Heart right ventricle (tissue), 16 donors: ENCODE results near the gene HPDL. TPM values are rescaled to one million over a fixed set of nuclear protein-coding genes. Genes with fewer than 3 reads are reported as not detected.
A peak's percentile ranks its signal among the peaks of the same experiment; 100 is the strongest.

ENCODE experiments used
- ATAC-seq, 8 donors: fragments of 200-7000 bp; cut with Tn5 transposase; one replicate each; pipeline ENCODE4 v1.9.1; 2020; ENCODE audit warnings: mild to moderate bottlenecking in 8 of 8, moderate library complexity in 8 of 8, moderate number of reproducible peaks in 1 of 8
- DNase-seq, 2 donors: peaks; one replicate each; pipeline ENCODE4 v3.0.0-alpha.2; 2020
- H3K27ac ChIP-seq, 10 donors: fragments of 200-600 bp; sonication (generic) in 2 of 10; one replicate each; pipeline versions ENCODE4 v1.5.0 to v1.8.0; 2020 to 2022; ENCODE audit warnings: mild to moderate bottlenecking in 3 of 10
- H3K27me3 ChIP-seq, 7 donors: fragments of 200-600 bp; one replicate each; pipeline ENCODE4 v1.8.0; 2021 to 2022; ENCODE audit warnings: mild to moderate bottlenecking in 2 of 7
- H3K36me3 ChIP-seq, 9 donors: fragments of 200-600 bp; sonication (generic) in 1 of 9; one replicate each; pipeline versions ENCODE4 v1.5.0 to v1.8.0; 2020 to 2022; ENCODE audit warnings: mild to moderate bottlenecking in 2 of 9
- H3K4me1 ChIP-seq, 9 donors: fragments of 200-600 bp; sonication (generic) in 1 of 9; one replicate each; pipeline versions ENCODE4 v1.5.0 to v1.8.0; 2020 to 2022; ENCODE audit warnings: mild to moderate bottlenecking in 4 of 9
- H3K4me3 ChIP-seq, 10 donors: fragments of 200-600 bp; sonication (generic) in 2 of 10; one replicate each; pipeline versions ENCODE4 v1.5.0 to v1.8.0; 2020 to 2022; ENCODE audit warnings: mild to moderate bottlenecking in 7 of 10, moderate library complexity in 2 of 10
- H3K9me3 ChIP-seq, 11 donors: fragments of 200-600 bp in 10 of 11; sonication (generic) in 2 of 11; one replicate each; pipeline versions ENCODE4 v1.5.0 to v1.8.0; 2013 to 2022; ENCODE audit warnings: mild to moderate bottlenecking in 2 of 11, control low read depth in 1 of 11, moderate library complexity in 1 of 11
- WGBS, 2 donors: extraction: QIAGEN DNeasy Blood & Tissue Kit; methylation state at CpG; one replicate each; pipeline ENCODE4 v1.1.7; 2013; ENCODE audit warnings: inconsistent platforms in 1 of 2; 5-methylcytosine and 5-hydroxymethylcytosine counted together
- intact Hi-C, 10 donors: fragments of 100-400 bp; cut with DNase I; formaldehyde crosslinking; loops; one replicate each; pipeline versions ENCODE4 v1.11.1 to v1.14.2; 2022
- polyA plus RNA-seq, 2 donors: library from polyadenylated mRNA; stranded (reverse); fragments of 200-250 nt; gene quantifications; one replicate each; pipeline ENCODE4 v1.2.3, GENCODE V29; 2013
- total RNA-seq, 10 donors: library from RNA; stranded (reverse); fragmentation: NEBNext Ultra II Directional in 3 of 10; extraction: Animal tissue kit (Norgen Biotek cat#: 25700) in 3 of 10; gene quantifications; one replicate each; pipeline versions ENCODE4 v1.2.1 to v1.2.4, GENCODE V29; 2021 to 2023
- TF ChIP-seq, protein P1 (sequence below), 9 donors: fragments of 200-600 bp; sonication (generic) in 2 of 9; IDR thresholded peaks; one replicate each; pipeline versions ENCODE4 v1.5.0 to v1.8.0; 2021 to 2022; ENCODE audit warnings: antibody characterized with exemption in 9 of 9, mild to moderate bottlenecking in 5 of 9, moderate library complexity in 1 of 9
- donor health status: Arrhythmogenic right ventricular cardiomyopathy.
- donor health status: ischemic (EF 13 %, LVEDD 7.1; RV severe dilation, severe dysfunction).
- donor health status: healthy with polysubstance abuse.
- donor health status: DM: no; HTN: yes; CAD: no.
- donor health status: DM: no; HTN: no; CAD: no.
- donor health status: ischemic (EF 25% LVEDD 6.9; RV normal size, moderate dysfunction).
- donor health status: ischemic (EF 25% LVEDD 5.7; RV mildly dilated, moderate dysfunction).
- donor health status: healthy.
- donor health status: DM: yes; HTN: yes; CAD: no.
- donor health status: Ischemic cardiomyopathy.
- donor health status: ischemic (EF 35%, LVEDD 5.7; RV mildly dilated, moderate dysfunction).
- donor health status: nonischemic (EF 11% LVEDD 7.7; RV severe dilation, severe dysfunction).
- donor health status: DM: yes; HTN: yes; CAD: no.
- donor health status: PGD.
- donor health status: ischemic (EF 29% LVEDD 5.4; RV normal size, mild dysfunction).
- donor health status: nonischemic (EF 23%, LVEDD 6.1; RV moderate dilation, normal function).

The HPDL gene
- total and polyA plus RNA-seq, 12 donors = 0.17 to 0.62 (median 0.37) TPM; not detected in 7

DNA sequence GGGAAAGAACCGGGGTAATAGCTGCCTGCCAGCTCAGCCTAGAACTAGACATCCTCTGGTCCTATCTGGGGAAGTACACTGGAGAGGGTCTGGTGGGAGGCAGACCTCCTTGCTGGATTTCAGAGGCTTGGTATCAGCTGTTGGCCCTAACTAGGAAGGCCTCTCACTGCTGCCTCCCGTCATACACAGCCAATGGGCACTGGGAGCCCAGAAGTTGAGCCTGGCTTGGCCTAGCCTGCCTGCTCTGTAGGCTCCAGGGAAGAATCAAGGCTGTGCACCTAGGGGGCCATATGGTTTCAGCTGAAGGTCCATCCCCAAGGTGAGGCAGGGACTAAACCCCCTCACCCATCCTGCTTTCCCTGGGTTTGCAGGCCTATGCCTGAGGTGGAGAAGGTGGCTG lies 17.8 kb downstream of the HPDL start:
- Histone ChIP-seq H3K27ac (no peak overlapping the region), H3K4me3 (no peak overlapping the region), H3K36me3 (peaks cover 0 to 57% (median 30%) of the 10 kb centered on the region in 9 donors), H3K9me3 (no peaks in the 10 kb centered on the region), H3K27me3 (no peaks in the 10 kb centered on the region), H3K4me1 (peaks cover 14 to 44% (median 36%) of the 10 kb centered on the region in 9 donors)
- intact Hi-C loops = no loop called here
- 93 to 98% methylated on average over 2 of the region's 2 CpGs for WGBS, 2 donors
- TF ChIP-seq, protein P1, sequence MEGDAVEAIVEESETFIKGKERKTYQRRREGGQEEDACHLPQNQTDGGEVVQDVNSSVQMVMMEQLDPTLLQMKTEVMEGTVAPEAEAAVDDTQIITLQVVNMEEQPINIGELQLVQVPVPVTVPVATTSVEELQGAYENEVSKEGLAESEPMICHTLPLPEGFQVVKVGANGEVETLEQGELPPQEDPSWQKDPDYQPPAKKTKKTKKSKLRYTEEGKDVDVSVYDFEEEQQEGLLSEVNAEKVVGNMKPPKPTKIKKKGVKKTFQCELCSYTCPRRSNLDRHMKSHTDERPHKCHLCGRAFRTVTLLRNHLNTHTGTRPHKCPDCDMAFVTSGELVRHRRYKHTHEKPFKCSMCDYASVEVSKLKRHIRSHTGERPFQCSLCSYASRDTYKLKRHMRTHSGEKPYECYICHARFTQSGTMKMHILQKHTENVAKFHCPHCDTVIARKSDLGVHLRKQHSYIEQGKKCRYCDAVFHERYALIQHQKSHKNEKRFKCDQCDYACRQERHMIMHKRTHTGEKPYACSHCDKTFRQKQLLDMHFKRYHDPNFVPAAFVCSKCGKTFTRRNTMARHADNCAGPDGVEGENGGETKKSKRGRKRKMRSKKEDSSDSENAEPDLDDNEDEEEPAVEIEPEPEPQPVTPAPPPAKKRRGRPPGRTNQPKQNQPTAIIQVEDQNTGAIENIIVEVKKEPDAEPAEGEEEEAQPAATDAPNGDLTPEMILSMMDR (IDR thresholded peaks at IDR 0.05) = no peak
- no peak for ATAC-seq
- DNase-seq = no peak

DNA sequence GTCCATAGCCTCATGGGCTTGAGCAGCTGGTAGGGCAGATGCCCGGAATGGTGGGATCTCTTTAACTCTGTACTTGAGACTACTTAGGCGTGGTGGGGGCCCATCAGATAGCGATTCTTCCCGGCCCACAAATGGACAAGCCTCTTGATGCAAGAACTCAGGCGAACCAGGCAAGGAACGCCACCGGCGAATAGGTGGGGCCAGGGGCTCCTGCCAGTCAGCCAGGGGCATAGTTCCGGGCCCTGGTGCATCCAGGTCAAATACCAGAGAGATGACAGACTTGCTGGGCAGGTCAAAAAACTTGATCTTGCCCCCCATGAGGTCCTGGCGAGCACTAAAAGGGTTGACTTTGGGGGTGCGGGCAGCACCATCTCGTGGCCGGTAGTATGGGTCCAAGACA lies 18.3 kb downstream of the HPDL start:
- ATAC-seq (no peak), DNase-seq (no peak)
- Histone ChIP-seq H3K27me3 (no peaks in the 10 kb centered on the region), H3K36me3 (peaks cover 0 to 57% (median 30%) of the 10 kb centered on the region in 9 donors), H3K27ac (no peak overlapping the region), H3K4me1 (peaks cover 14 to 47% (median 38%) of the 10 kb centered on the region in 9 donors), H3K9me3 (no peaks in the 10 kb centered on the region), H3K4me3 (no peak overlapping the region)
- intact Hi-C loops = no loop called here
- WGBS, 2 donors = 97% methylated on average over 13 of the region's 13 CpGs
- TF ChIP-seq, protein P1 (IDR thresholded peaks at IDR 0.05) = no peak

DNA sequence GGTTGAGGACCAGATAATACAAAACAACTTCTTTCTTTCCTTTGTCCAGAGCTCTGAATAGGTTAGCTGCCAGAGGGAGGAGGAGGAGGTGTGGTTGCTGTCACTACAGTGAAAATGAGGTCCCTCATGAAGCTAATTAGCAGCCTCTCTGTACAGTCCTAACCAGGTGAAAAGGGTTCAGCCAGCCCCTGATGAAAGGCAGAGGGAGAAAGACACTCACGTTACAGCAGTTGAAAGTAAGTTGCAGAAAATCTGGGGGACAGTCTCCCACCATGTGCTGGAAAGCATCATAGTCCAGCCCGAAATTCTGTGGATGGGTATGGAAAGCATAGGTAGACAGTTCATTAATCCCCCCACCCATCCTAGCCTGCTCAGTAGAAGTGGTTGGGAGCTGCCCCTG lies 19.8 kb downstream of the HPDL start:
- no peak overlapping the region for H3K4me3 ChIP-seq
- TF ChIP-seq, protein P1 (IDR thresholded peaks at IDR 0.05) = no peak
- intact Hi-C loops = no loop called here
- DNase-seq (no peak), ATAC-seq (no peak)
- H3K9me3 ChIP-seq = no peaks in the 10 kb centered on the region
- no peak overlapping the region for H3K27ac ChIP-seq
- 89 to 90% methylated on average over 2 of the region's 2 CpGs for WGBS, 2 donors
- no peaks in the 10 kb centered on the region for H3K27me3 ChIP-seq
- H3K36me3 ChIP-seq = peaks cover 0 to 55% (median 30%) of the 10 kb centered on the region in 9 donors
- peaks cover 8 to 42% (median 28%) of the 10 kb centered on the region in 9 donors for H3K4me1 ChIP-seq

DNA sequence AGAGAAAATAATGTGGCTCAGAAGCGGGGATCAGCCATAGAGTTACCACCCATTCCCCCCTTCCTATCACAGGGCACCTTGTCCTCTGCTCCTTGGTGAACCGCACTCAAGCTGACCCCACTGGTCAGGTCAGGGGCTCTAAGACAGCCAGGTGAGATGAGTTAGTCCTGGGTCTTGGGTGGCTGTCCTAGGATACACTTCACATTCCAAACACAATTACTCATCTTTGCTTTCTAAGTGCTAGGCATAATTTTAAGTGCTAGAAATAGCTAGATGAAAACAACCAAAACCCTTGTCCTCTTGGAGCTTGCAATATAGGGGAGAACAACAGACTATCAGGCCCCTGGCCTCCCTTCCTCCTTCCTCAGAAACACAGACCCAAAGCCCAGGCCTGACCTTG lies 21.3 kb downstream of the HPDL start:
- H3K27ac ChIP-seq = peak overlapping the region in 8 of 10 donors; percentile 44 to 82 (median 64)
- no peaks in the 10 kb centered on the region for H3K9me3 ChIP-seq
- ATAC-seq (no peak), DNase-seq (no peak)
- TF ChIP-seq, protein P1 (IDR thresholded peaks at IDR 0.05) = no peak
- peaks cover 0 to 39% (median 17%) of the 10 kb centered on the region in 9 donors for H3K36me3 ChIP-seq
- intact Hi-C loops = no loop called here
- H3K4me3 ChIP-seq = no peak overlapping the region
- no peaks in the 10 kb centered on the region for H3K27me3 ChIP-seq
- peaks cover 8 to 34% (median 21%) of the 10 kb centered on the region in 9 donors for H3K4me1 ChIP-seq
- whole genome bisulfite sequencing, 2 donors = 91 to 100% methylated on average over 2 of the region's 2 CpGs
